ENCODE data around the gene ATAD3A. TPM values are rescaled to one million over a fixed set of nuclear protein-coding genes. Genes with fewer than 3 reads are reported as not detected.
"Not testable (repeated sequence)": the region's sequence is repeated elsewhere in the genome, so short reads cannot be mapped to it uniquely, and the experiment has no call there.

The ATAD3A gene
- polyA plus RNA-seq, 1 donor from 2014 or later: 30.3 TPM

- Histone ChIP-seq H3K79me2 (replicated peaks; ENCODE audit: insufficient read depth, low read length) (no peaks in the 10 kb centered on the region), H3K4me2 (ENCODE audit: low read length) (no peak overlapping the region), H3K27me3 (ENCODE audit: insufficient read depth, low read depth, low read length) (no peaks in the 10 kb centered on the region), H3K9ac (ENCODE audit: low read length) (no peak overlapping the region), H3K9me2 (ENCODE audit: insufficient read depth, low read length) (no peaks in the 10 kb centered on the region), H3K4me3 (ENCODE audit: low read length) (no peak overlapping the region), H4K20me1 (ENCODE audit: insufficient read depth) (no peaks in the 10 kb centered on the region), H3K27ac (ENCODE audit: low read length) (no peak overlapping the region), H3K36me3 (ENCODE audit: insufficient read depth, low read length) (no peaks in the 10 kb centered on the region), H3K9me3 (ENCODE audit: low read length) (no peaks in the 10 kb centered on the region), H2AFZ (ENCODE audit: low read depth, low read length) (no peak overlapping the region), H3F3A (ENCODE audit: insufficient read depth, low read length, poor library complexity, severe bottlenecking) (no peaks in the 10 kb centered on the region)
- no peak for TF ChIP-seq TAF1 (IDR thresholded peaks at IDR 0.05; ENCODE audit: low read depth)
- no peak for TF ChIP-seq RAD21 (conservative IDR thresholded peaks at IDR 0.05)
- TF ChIP-seq POLR2AphosphoS5 (IDR thresholded peaks at IDR 0.05): no peak
- TF ChIP-seq MXI1 (conservative IDR thresholded peaks at IDR 0.05; ENCODE audit: poor library complexity, severe bottlenecking): no peak
- no peak for TF ChIP-seq EZH2 (IDR thresholded peaks at IDR 0.05; ENCODE audit: borderline replicate concordance, insufficient read depth, low read length, poor library complexity, severe bottlenecking)
- no peak for TF ChIP-seq EP300 (conservative IDR thresholded peaks at IDR 0.05; ENCODE audit: poor library complexity, severe bottlenecking)
- no peak for TF ChIP-seq CTCF (IDR thresholded peaks at IDR 0.05; ENCODE audit: poor library complexity, severe bottlenecking)
- TF ChIP-seq REST (IDR thresholded peaks at IDR 0.05; ENCODE audit: borderline replicate concordance): no peak
- TF ChIP-seq SMC3 (conservative IDR thresholded peaks at IDR 0.05; ENCODE audit: poor library complexity): no peak
These were observed 48.6 kb upstream of the ATAD3A start for GRCh38 chr1:1463312-1463711.

- H3K4me3 ChIP-seq (ENCODE audit: low read length); H3K9me2 ChIP-seq (ENCODE audit: insufficient read depth, low read length); H3K36me3 ChIP-seq (ENCODE audit: insufficient read depth, low read length); H3K4me2 ChIP-seq (ENCODE audit: low read length); H3K79me2 ChIP-seq (replicated peaks; ENCODE audit: insufficient read depth, low read length); H3K27ac ChIP-seq (ENCODE audit: low read length); H3K9ac ChIP-seq (ENCODE audit: low read length); H3F3A ChIP-seq (ENCODE audit: insufficient read depth, low read length, poor library complexity, severe bottlenecking); H3K9me3 ChIP-seq (ENCODE audit: low read length); H4K20me1 ChIP-seq (ENCODE audit: insufficient read depth); H2AFZ ChIP-seq (ENCODE audit: low read depth, low read length); H3K27me3 ChIP-seq (ENCODE audit: insufficient read depth, low read depth, low read length): not testable (repeated sequence)
These were observed 43.6 kb upstream of the ATAD3A start for GRCh38 chr1:1468196-1468985.
